WI38 (cell line): ENCODE data around the gene POLR1D.

Experiments used
- H3K4me3 ChIP-seq: 2 replicates; pipeline ENCODE4 v1.5.1; 2011; ENCODE audit warnings: low read depth, mild to moderate bottlenecking, control low read depth, low read length
- CTCF ChIP-seq: IDR thresholded peaks from 2 replicates; pipeline ENCODE4 v1.5.1; 2012; ENCODE audit warnings: low read depth, mild to moderate bottlenecking, control low read depth, low read length

Gene POLR1D

GRCh38 chr13:27663947-27664346 is 42.3 kb downstream of the POLR1D start:
- H3K4me3 ChIP-seq, result no peak overlapping the region
- no peak for TF ChIP-seq CTCF

GRCh38 chr13:27665333-27665732 is 43.6 kb downstream of the POLR1D start:
- no peak overlapping the region for H3K4me3 ChIP-seq
- no peak for TF ChIP-seq CTCF

GRCh38 chr13:27665761-27666160 is 44.1 kb downstream of the POLR1D start:
- TF ChIP-seq CTCF, result no peak
- no peak overlapping the region for H3K4me3 ChIP-seq

- TF ChIP-seq CTCF, result no peak
- H3K4me3 ChIP-seq, result no peak overlapping the region
Observed at GRCh38 chr13:27666951-27667350, 45.3 kb downstream of the POLR1D start.

- TF ChIP-seq CTCF, result no peak
- H3K4me3 ChIP-seq, result no peak overlapping the region
Observed at GRCh38 chr13:27667946-27668345, 46.3 kb downstream of the POLR1D start.

- no peak for TF ChIP-seq CTCF
- H3K4me3 ChIP-seq, result no peak overlapping the region
Observed at GRCh38 chr13:27670861-27671260, 49.2 kb downstream of the POLR1D start.

- TF ChIP-seq CTCF, result no peak
- H3K4me3 ChIP-seq, result no peak overlapping the region
Observed at GRCh38 chr13:27672025-27672424, 50.3 kb downstream of the POLR1D start.
